Fibroblast of the aortic adventitia (primary cell): ENCODE results near the gene COL6A2. TPM values are rescaled to one million over a fixed set of nuclear protein-coding genes. Genes with fewer than 3 reads are reported as not detected.

Source experiments
- DNase-seq: peaks from one replicate; pipeline ENCODE4 v3.0.0-alpha.2; 2010; ENCODE audit warnings: low read depth
- H3K4me3 ChIP-seq: 2 replicates; pipeline ENCODE4 v1.5.1; 2011; ENCODE audit warnings: low read depth, mild to moderate bottlenecking, control low read depth, low read length, moderate library complexity
- total RNA-seq: library from RNA; depleted of rRNA; stranded (reverse); fragments of >200 nt; gene quantifications from 2 replicates; pipeline ENCODE4 v1.2.3, GENCODE V29; 2012; ENCODE audit warnings: low replicate concordance
- TF ChIP-seq, protein P1 (sequence below): IDR thresholded peaks from 2 replicates; pipeline ENCODE4 v1.5.1; 2011; ENCODE audit warnings: mild to moderate bottlenecking, low read length, control low read depth, inconsistent platforms; ENCODE audit not compliant: insufficient read depth

The COL6A2 gene
- total RNA-seq, 1 donor: 1,068 TPM

DNA sequence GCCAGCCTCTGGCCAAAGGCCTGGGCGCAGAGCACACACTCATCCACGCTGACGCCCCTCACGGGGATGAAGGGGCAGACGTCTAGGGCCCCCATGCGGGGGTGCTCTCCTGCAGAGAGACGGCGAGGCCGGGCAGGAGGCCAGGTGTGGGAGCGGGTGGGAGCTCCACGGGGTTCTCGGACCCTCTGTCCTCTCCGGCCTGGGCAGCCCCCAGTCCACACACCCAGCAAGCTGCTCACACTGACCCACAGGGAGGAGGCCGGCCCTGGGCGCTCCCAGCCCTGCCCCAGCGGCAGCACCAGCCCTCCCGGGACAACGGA lies 55.0 kb downstream of the COL6A2 start:
- no peak for DNase-seq
- TF ChIP-seq, protein P1, sequence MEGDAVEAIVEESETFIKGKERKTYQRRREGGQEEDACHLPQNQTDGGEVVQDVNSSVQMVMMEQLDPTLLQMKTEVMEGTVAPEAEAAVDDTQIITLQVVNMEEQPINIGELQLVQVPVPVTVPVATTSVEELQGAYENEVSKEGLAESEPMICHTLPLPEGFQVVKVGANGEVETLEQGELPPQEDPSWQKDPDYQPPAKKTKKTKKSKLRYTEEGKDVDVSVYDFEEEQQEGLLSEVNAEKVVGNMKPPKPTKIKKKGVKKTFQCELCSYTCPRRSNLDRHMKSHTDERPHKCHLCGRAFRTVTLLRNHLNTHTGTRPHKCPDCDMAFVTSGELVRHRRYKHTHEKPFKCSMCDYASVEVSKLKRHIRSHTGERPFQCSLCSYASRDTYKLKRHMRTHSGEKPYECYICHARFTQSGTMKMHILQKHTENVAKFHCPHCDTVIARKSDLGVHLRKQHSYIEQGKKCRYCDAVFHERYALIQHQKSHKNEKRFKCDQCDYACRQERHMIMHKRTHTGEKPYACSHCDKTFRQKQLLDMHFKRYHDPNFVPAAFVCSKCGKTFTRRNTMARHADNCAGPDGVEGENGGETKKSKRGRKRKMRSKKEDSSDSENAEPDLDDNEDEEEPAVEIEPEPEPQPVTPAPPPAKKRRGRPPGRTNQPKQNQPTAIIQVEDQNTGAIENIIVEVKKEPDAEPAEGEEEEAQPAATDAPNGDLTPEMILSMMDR: no peak
- no peak overlapping the region for H3K4me3 ChIP-seq

DNA sequence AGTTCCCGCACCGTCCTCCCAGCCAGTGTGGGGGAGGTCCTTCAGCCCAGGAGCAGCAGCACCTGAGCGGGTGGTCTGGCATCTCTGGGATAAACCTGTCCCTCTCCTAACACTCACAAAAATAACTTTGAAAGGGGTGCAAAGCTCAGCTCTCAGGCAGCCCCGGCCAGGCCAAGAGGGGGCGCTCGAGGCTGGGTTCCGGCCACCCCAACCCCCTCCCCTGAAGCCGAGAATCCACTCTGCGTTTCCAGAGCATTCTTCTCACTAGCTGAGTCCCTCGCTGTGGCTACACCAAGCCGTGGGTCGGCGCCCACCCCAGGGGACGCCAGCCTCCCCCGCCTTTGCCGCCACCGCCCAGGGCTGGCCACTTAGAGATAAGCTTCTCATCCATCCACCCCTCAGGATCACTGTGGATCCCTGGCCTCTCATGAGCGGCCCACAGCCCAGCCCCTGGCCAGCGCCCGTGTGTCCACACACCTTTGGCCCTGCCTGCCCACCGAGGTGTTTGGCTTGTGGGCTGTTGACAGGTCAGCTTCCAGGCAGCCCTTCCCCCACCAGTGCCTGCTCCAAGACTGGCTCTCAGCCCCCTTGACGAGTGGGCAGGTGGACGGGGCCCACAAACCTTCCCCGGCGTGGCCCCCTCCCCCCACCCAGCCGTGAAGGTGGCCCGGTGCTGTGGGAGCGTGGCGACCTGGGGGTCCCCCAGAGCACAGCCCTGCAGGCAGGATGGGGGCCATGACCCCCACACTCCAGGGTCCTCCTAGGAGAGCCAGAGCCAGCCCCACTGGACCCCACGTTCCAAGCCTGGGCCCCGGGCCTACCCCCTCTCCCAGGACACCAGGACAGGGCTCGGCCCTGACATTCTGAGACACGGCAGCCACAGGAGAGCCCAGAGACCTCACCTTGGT lies 55.6 kb downstream of the COL6A2 start:
- DNase-seq: peak; percentile 54
- TF ChIP-seq, protein P1: peak; percentile 86
- H3K4me3 ChIP-seq: peak overlapping the region; percentile 13

DNA sequence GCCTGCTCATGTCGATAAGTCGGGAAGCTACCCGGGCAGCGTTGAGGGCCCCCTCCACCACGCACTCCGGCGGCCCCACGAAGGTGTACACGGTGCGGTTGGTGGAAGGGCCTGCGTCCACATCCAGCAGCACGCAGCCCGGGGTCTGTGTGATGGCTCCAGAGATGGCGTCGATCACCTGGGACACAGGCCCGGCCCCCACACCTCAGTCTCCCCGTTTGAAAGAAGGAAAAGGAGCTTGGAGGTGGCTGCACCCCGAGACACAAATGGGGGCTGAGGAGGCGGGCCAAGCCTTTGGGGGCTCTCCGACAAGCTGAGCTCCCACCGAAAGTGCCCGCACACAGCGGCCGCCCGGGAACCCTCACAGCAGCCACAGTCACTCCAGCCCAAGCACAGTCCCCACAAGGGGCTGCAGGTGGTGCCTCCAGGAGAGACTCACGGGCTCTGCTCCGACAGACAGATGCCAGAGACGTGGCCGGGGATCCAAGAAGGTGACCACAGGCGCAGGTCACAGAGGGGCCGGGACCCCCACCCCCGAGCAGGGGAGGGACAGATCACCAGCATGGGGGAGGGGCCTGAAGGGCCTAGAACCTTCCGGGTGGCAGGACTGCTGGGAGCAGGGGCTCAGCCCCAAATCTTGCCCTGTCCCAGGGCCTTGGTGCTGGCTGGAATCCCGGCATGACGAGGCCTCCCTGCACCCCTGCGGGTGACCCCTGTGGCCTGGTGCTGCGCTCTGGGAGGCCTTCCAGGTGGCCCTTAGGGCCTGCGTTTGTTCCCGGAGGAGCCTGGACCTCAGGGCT lies 56.4 kb downstream of the COL6A2 start:
- no peak overlapping the region for H3K4me3 ChIP-seq
- DNase-seq: no peak
- TF ChIP-seq, protein P1: no peak

DNA sequence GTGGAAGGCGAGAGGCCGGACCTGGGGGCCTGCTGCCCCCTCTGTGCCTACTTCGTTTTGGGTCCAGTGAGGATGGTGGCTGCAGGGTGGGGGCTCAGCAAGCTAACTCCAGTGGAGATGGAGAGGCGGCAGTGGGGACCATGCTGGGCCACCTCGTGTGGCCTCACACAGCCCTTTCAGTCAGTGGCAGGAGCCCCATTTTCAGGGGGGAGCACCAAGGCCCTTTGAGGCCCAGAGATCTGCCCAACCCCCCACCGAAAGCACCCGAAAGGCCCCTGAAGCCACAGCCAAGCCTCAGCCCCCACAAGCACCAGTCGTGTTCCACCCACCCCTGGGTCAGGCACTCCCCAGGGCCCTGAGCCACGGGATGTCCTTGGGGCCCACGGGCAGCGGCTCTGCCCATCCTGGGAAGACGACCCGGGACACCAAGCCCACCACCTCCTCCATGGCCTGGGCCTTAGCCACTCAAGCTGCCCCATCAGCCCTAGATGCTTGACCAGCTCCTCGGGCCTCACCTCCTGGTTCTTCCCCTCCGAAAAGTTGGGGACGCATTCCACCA lies 57.1 kb downstream of the COL6A2 start:
- H3K4me3 ChIP-seq: no peak overlapping the region
- no peak for DNase-seq
- TF ChIP-seq, protein P1: no peak

DNA sequence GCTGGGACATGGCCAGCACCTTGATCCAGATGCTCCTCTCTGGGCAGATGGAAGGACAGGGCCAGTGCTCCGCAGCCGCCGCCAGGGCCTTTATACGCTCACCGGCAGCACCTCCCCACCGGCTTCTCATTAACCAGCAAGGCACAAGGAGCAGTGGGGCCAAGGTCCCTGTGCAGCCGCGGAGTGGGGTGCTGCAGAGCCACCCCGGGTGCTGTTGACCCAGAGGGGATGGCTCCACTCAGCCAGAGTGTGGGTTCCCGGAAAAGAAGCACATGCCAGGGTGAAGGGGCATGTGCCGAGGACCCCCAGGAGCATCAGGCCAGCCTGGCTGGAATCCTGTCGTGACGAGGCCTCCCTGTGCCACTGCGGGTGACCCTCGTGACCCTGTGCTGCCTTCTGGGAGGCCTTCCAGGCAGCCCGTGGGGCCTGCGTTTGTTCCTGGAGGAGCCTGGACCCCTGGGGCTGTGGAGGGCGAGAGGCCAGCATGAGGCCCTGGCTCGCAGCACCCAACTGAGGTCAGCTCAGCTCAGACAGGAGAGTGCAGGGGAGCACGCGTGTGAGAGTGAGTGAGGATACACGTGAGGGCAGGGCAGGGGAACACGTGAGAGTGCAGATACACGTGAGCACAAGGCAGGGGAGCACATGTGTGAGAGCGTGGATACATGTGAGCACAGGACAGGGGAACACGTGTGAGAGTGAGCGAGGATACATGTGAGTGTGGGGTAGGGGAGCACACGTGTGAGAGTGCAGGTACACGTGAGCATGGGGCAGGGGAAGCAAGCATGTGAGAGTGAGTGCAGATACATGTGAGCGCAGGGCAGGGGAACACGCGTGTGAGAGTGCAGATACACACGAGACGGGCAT lies 57.8 kb downstream of the COL6A2 start, which contains the start of gene FTCD:
Gene FTCD, minus strand, starts transcription at position 66 of the 864 bp plus-strand sequence. Its CDS starts 56 bp downstream, at position 10.
- TF ChIP-seq, protein P1: no peak
- no peak within 1 kb of the TSS for H3K4me3 ChIP-seq
- DNase-seq: no peak

DNA sequence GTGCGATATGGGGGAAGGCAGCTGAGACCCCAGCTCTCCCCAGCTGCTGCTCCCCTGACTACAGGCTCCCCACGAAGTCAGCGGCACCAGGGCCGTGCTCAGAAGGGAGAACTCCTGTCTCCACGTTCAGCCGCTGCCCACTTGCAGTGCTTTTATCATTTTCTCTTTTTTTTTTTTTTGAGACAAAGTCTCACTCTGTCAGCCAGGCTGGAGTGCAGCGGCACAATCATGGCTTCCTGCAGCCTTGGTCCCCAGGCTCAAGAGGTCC lies 58.4 kb downstream of the COL6A2 start:
- TF ChIP-seq, protein P1: no peak
- DNase-seq: no peak

More for the DNA sequence above, 58.4 kb downstream of the COL6A2 start:
- no peak overlapping the region for H3K4me3 ChIP-seq
